HG03280 (cell line): Measurements from ENCODE around the gene ROMO1.
A peak's percentile ranks its signal among the peaks of the same experiment; 100 is the strongest.
"Not testable (repeated sequence)": the region's sequence is repeated elsewhere in the genome, so short reads cannot be mapped to it uniquely, and the experiment has no call there.

Experiments
- ATAC-seq: cut with Tn5 transposase; IDR thresholded peaks from one replicate; pipeline ENCODE4 v1.9.1; 2021; ENCODE audit warnings: mild to moderate bottlenecking, moderate library complexity; ENCODE audit not compliant: unreplicated experiment

The ROMO1 gene

DNA sequence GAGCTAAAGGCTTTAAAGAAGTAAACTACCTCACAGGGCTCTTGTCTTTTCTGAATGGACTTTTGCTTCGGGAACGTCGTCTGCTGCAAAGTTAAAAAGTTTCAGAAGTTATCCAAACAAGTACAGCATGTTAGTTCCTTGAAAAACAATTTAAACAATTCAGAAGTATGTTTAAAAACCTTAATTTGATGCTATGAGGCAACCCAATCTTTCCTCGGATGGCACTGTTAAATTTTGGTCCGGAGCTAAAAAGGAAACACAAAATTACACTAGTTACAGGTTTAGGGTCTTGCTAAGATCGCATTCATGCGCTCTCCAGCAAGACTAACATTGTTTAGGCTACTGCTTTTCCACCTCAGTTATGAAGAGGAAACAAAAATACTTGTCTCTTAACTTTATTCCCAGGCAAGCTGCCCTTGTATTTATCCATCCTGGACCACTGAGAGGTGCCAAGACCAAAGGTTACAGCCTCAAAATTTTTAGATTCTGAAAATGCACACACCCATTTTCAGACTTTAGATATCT, 30.1 kb downstream of the ROMO1 start:
- no peak for ATAC-seq

GRCh38 chr20:35729836-35730582, 30.8 kb downstream of the ROMO1 start:
- ATAC-seq: no peak

GRCh38 chr20:35730583-35731468, 31.6 kb downstream of the ROMO1 start:
- no peak for ATAC-seq

DNA sequence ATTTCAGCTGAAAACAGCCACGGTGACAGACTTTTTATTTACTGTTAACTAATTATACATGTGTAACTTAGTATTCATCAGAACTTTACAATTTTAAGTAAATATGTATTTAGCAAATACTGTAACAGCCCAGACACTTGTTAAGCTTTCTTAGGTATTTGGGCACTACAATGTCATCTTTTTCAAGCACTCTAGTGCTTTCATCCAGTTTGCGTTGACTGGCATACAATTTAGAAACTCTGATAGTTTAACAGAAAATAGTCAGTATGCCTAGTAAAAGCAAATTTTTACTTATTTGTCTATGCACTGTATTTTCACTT, 32.2 kb downstream of the ROMO1 start:
- ATAC-seq: no peak

- ATAC-seq: no peak
These were observed 32.8 kb downstream of the ROMO1 start for GRCh38 chr20:35731862-35732643.

DNA sequence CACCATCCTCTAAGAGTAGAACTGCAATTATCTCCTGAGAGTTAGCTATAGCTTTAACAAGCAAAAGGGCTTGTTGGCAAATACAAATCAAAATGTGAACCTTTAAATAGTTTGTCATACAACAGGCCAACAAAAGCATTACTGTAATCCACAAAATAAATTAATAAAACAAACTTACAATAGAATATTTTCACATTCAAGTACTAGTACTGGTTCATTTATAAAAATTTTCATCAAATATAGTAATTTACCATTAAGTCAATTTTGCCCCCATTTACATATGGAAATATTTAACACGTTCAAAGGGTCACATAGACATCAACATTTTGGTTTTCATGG, 33.4 kb downstream of the ROMO1 start:
- ATAC-seq: no peak

DNA sequence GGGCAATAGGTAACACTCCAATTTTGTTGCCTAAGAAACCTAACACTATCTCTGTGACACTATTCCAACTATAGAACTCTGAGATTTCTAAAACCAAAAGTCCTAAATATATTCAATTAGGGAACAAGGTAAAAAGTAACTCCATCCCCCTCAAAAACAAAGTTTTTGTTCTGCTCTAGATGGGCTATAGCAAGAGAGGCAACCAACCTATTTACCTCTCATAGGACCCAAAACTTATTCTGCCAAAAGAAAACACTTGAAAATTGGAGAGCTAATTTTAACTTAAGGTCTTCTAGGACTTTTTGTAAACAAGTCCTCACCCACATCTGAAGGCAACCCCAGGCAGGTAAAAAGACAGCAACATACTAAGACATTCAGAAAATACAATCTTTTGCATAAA, 35.2 kb downstream of the ROMO1 start:
- ATAC-seq: no peak

GRCh38 chr20:35734777-35735649, 35.8 kb downstream of the ROMO1 start:
- ATAC-seq: no peak

DNA sequence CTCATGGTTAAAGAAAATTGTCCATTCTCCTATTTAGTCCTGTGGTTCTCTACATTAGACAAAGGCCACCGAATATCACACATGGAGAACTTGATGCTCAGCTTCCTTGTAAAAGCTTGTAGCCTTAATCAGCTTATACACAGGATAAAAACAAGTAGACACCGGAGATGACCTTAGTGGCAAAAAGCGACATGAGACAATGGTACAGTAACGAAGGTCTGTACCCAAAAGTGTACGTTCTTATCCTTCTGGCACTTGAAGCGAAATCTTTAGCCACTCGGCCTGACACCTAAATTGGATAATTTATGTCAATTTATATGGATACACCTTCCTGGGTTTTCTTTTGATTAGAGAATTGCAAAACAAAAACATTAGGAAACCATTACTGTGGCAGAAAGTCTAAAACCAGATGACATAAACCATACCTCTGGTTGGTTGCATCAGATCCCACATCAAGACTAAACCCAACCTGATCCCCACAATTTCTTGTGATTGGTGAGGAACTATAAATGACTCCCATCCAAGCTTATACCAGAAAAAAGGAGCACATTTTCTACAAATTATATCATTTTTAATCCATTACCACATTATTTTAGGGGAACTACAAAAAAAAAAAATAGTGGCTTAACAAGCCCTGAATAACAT, 36.7 kb downstream of the ROMO1 start:
- ATAC-seq: no peak

GRCh38 chr20:35737865-35738333, 38.7 kb downstream of the ROMO1 start:
- ATAC-seq: no peak

DNA sequence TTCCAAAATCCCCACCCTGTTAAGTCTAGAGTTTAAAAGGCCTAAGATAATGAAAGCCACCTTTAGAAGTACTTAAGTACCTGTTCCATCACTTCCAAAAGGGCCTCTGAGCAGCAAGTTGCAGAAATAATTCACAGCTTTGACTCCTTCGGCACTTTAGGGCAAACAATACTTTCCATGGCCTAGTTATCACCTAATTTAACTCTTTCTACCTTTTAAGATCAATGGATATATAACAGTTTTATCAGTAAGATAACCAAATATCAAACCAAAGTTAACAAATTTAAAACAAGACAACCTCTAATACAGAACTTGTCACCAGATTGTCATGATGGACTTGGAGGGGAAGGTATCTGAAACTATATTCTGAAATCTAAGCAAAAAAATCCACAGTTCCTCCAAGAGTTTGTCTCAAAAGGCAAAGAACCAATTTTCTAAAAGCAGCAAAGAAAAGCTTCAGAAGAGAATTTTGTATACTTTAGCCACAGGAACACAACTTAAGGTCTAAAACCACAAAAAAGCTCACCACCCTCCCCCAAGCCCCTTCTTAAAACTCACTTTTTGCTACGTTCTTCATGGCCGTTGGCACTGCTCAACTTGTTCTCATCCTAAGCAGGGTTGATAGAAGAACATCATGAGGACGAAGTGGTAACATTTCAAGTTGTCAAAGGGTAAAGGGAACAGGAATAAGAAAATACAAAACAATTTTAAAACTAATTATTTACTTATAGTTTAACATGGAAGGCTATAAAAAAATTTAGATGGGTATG, 39.4 kb downstream of the ROMO1 start:
- no peak for ATAC-seq

GRCh38 chr20:35739294-35740163, 40.3 kb downstream of the ROMO1 start:
- no peak for ATAC-seq

DNA sequence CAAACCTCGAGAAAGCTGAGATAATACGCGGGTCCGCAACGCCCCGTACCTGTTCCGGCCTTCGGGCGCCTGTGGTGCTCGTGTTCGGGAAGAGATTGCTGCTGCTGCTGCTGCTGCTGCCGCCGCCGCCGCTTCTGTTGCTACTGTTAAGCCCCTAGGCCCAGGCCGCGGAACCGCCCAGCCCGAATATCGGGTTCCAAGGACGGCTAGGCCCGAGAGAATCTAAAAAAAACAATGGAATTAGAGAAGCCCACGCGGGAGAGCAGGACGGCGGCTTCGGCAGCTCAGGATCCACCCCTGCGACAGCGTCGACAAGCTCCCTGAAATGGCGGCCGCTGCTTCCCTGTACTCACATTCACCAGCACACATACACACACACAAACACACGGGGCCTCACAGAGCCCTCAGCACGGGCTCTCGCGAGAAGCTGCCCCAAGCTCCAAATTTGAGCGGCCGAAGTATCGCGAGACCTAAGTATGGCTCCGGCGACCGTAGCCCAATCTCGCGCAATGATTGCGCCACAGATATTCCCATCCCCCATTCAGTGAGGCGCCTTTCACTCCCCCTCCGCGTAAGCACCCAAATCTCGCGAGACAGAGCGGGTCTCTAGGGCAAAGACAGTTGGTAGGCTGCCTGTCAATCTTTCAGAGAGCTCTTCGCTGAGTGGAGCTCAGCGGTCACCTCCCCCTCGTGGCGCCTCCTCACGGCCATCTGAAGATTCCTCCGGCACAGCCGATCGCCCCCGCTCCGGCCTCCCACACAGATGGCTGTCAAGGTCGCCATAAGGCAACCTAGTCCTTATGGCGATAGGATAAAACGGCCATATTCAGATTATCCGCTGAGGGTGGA, 42.9 kb downstream of the ROMO1 start, which contains the start of gene RBM39:
Gene RBM39 (minus strand): TSS at position 369 of the 849 bp plus-strand sequence. CDS start 1,386 bp downstream, outside the sequence.
- peak; percentile 86 for ATAC-seq

DNA sequence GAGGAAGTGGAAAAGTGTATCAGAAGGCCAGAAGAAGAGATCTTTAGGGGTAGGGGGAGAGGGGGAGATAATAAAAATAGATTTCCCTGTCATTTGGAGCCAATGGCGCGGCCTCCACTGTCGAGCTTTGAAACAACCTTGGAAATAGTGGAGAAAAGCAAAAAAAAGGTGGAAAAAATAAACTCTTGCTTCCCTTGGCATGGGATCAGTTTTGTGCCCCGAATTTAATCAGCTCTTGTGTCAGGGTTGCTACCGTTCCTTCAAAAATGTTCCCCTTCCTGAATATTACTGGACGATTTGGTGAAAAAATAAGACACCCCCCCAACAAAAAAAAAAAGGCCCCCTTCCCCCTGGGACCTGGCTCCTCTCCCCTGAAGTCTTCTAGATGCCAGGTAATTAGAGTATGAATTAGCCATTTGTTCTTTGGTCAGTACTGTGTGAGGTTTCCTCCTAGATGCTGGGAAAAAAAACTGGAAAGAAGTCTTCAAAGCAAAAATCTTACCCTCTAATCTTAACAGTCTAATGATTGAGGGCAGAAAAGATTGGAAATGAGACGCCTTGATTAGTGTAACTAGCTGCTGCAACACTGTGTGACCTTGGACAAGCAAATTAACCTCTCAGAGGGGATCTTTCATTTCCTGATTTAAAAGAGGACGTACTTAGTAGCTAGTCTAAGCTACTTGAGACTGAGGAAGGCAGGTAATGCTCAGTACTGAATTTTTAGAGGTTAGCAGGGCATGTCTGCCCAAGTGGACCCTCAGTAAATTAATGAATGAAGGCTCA, 43.7 kb downstream of the ROMO1 start:
- no peak for ATAC-seq

DNA sequence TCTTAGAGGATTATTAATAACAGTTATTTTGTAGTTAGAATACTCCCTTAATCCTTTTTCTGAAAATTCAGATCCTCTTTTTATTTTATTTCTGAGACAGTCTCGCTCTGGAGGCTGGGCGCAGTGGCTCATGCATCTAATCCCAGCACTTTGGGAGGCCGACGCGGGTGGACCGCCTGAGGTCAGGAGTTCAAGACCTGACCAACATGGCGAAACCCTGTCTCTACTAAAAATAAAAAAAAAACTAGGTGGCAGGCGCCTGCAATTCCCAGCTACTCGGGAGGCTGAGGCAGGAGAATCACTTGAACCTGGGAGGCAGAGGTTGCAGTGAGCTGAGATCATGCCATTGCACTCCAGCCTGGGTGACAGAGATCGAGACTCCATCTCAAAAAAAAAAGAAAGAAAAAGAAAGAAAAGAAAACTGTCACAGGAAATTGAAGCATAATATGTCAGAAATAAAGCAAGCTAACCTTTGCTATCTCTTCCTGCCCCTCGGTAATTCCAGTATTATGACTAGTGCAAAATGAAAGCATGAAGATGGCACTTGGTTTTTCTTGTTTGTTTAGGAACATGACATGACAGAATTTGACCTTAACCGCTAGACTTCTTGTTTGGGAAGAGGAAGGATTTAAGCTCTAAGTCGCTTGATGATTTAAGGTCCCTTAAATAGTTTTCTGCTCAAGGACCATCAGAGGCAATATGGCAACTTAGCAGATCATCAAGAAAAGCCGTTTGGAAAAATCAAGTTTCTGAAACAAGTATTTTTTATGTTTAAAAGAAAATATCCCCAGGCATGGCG, 44.7 kb downstream of the ROMO1 start:
- no peak for ATAC-seq

DNA sequence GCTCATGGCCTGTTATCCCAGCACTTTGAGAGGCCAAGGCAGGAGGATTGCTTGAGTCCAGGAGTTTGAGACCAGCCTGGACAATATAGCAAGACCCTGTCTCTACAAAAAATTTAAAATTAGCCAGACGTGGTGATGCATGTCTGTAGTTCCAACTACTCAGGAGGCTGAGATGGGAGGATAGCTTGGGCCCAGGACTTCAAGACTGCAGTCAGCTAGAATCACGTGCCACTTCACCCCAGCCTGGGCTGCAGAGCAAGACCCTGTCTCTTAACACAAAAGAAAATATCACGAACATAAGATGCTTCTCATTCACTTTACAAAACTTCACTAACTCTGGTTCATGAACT, 45.3 kb downstream of the ROMO1 start:
- not testable (repeated sequence) for ATAC-seq
